OCI-LY1 (cell line): Measurements from ENCODE around the gene UBE2G2.

Experiments
- H2AFZ ChIP-seq: fragments of 200-600 bp; sonication (generic), shearing (Covaris generic); 2 replicates; pipeline ENCODE4 v1.6.0; 2014; ENCODE audit warnings: antibody characterized with exemption, mild to moderate bottlenecking, low read length
- H3F3A ChIP-seq: fragments of 200-600 bp; sonication (generic), shearing (Covaris generic); 2 replicates; pipeline ENCODE4 v1.6.0; 2014; ENCODE audit warnings: mild to moderate bottlenecking, antibody characterized with exemption, low read length, moderate library complexity; ENCODE audit not compliant: insufficient read depth
- H3K27ac ChIP-seq: fragments of 200-600 bp; sonication (generic); 2 replicates; pipeline ENCODE4 v1.5.1; 2014; ENCODE audit warnings: low read length, mixed run types, mild to moderate bottlenecking, low read depth; ENCODE audit not compliant: poor library complexity, severe bottlenecking
- H3K27me3 ChIP-seq: fragments of 200-600 bp; sonication (generic); 2 replicates; pipeline ENCODE4 v1.6.0; 2014; ENCODE audit warnings: antibody characterized with exemption, mild to moderate bottlenecking, low read length, moderate library complexity; ENCODE audit not compliant: insufficient read depth
- H3K36me3 ChIP-seq: fragments of 200-600 bp; sonication (generic); 2 replicates; pipeline ENCODE4 v1.6.1; 2014; ENCODE audit warnings: mild to moderate bottlenecking, antibody characterized with exemption, low read length, moderate library complexity, mixed read lengths; ENCODE audit not compliant: insufficient read depth
- H3K4me1 ChIP-seq: fragments of 200-600 bp; sonication (generic); 2 replicates; pipeline ENCODE4 v1.5.1; 2014; ENCODE audit warnings: mild to moderate bottlenecking, low read length, moderate library complexity; ENCODE audit not compliant: insufficient read depth, severe bottlenecking
- H3K4me2 ChIP-seq: fragments of 200-600 bp; sonication (generic), shearing (Covaris generic); 2 replicates; pipeline ENCODE4 v1.6.1; 2014; ENCODE audit warnings: low read length
- H3K4me3 ChIP-seq: fragments of 200-600 bp; sonication (generic); 2 replicates; pipeline ENCODE4 v1.5.1; 2014; ENCODE audit warnings: low read length, low read depth, mild to moderate bottlenecking, mixed read lengths; ENCODE audit not compliant: poor library complexity, severe bottlenecking
- H3K79me2 ChIP-seq: fragments of 200-600 bp; shearing (Covaris generic); 2 replicates; pipeline ENCODE4 v1.6.1; 2016; ENCODE audit warnings: mixed run types, low read length, mixed read lengths; ENCODE audit not compliant: insufficient read depth
- H3K9ac ChIP-seq: fragments of 200-600 bp; sonication (generic), shearing (Covaris generic); 2 replicates; pipeline ENCODE4 v1.6.1; 2014; ENCODE audit warnings: mild to moderate bottlenecking, low read length, mixed read lengths
- H3K9me2 ChIP-seq: fragments of 200-600 bp; sonication (generic), shearing (Covaris generic); 2 replicates; pipeline ENCODE4 v1.6.1; 2014; ENCODE audit warnings: low read depth, mild to moderate bottlenecking, low read length, mixed read lengths
- H3K9me3 ChIP-seq: fragments of 200-600 bp; shearing (Covaris generic); 2 replicates; pipeline ENCODE4 v1.6.1; 2014; ENCODE audit warnings: low read length, mixed read lengths
- H4K20me1 ChIP-seq: fragments of 200-600 bp; sonication (generic), shearing (Covaris generic); 2 replicates; pipeline ENCODE4 v1.6.0; 2016; ENCODE audit warnings: mild to moderate bottlenecking, low read length; ENCODE audit not compliant: insufficient read depth
- CTCF ChIP-seq: fragments of 200-600 bp; sonication (generic), shearing (Covaris generic); IDR thresholded peaks from 2 replicates; pipeline ENCODE4 v1.5.1; 2017; ENCODE audit warnings: mild to moderate bottlenecking, antibody characterized with exemption, low read length, moderate library complexity, mixed read lengths
- EZH2 ChIP-seq: fragments of 200-600 bp; sonication (generic), shearing (Covaris generic); IDR thresholded peaks from 2 replicates; pipeline ENCODE4 v1.8.0; 2017; ENCODE audit warnings: borderline replicate concordance, mixed run types, mild to moderate bottlenecking, antibody characterized with exemption, low read length, moderate library complexity, mixed read lengths

Gene UBE2G2

GRCh38 chr21:44729336-44730027 lies 72.1 kb downstream of the UBE2G2 start:
- Histone ChIP-seq H3K27me3 (peaks cover 6% of the 10 kb centered on the region; the same call in 1 of the 2 replicates), H3K4me2 (no peak overlapping the region), H3K79me2 (no peaks in the 10 kb centered on the region), H3K36me3 (no peaks in the 10 kb centered on the region), H3K9me2 (no peaks in the 10 kb centered on the region), H3K4me1 (no peaks in the 10 kb centered on the region), H4K20me1 (no peaks in the 10 kb centered on the region), H2AFZ (no peak overlapping the region), H3K9me3 (no peaks in the 10 kb centered on the region), H3K4me3 (no peak overlapping the region), H3K27ac (no peak overlapping the region), H3F3A (no peaks in the 10 kb centered on the region), H3K9ac (no peak overlapping the region)
- no peak for TF ChIP-seq CTCF
- TF ChIP-seq EZH2, result no peak

GRCh38 chr21:44728716-44729115 lies 72.9 kb downstream of the UBE2G2 start:
- no peaks in the 10 kb centered on the region for H4K20me1 ChIP-seq
- no peak overlapping the region for H3K9ac ChIP-seq
- no peaks in the 10 kb centered on the region for H3F3A ChIP-seq
- H2AFZ ChIP-seq, result no peak overlapping the region
- H3K4me2 ChIP-seq, result no peak overlapping the region
- TF ChIP-seq CTCF, result no peak
- TF ChIP-seq EZH2, result no peak
- H3K4me3 ChIP-seq, result no peak overlapping the region
- no peaks in the 10 kb centered on the region for H3K36me3 ChIP-seq
- no peaks in the 10 kb centered on the region for H3K79me2 ChIP-seq
- no peaks in the 10 kb centered on the region for H3K9me2 ChIP-seq
- no peaks in the 10 kb centered on the region for H3K9me3 ChIP-seq
- H3K4me1 ChIP-seq, result no peaks in the 10 kb centered on the region
- H3K27me3 ChIP-seq, result no peaks in the 10 kb centered on the region
- H3K27ac ChIP-seq, result no peak overlapping the region

- H4K20me1 ChIP-seq, result no peaks in the 10 kb centered on the region
- no peaks in the 10 kb centered on the region for H3K4me1 ChIP-seq
- no peaks in the 10 kb centered on the region for H3K9me3 ChIP-seq
- no peaks in the 10 kb centered on the region for H3K79me2 ChIP-seq
- H3K9ac ChIP-seq, result no peak overlapping the region
- no peak overlapping the region for H3K27ac ChIP-seq
- TF ChIP-seq EZH2 (no peak), CTCF (no peak)
- H3K4me2 ChIP-seq, result no peak overlapping the region
- no peaks in the 10 kb centered on the region for H3K9me2 ChIP-seq
- H3K36me3 ChIP-seq, result no peaks in the 10 kb centered on the region
- no peak overlapping the region for H3K4me3 ChIP-seq
- no peaks in the 10 kb centered on the region for H3K27me3 ChIP-seq
- no peaks in the 10 kb centered on the region for H3F3A ChIP-seq
- H2AFZ ChIP-seq, result no peak overlapping the region
Observed at GRCh38 chr21:44727757-44728156, 73.9 kb downstream of the UBE2G2 start.
